ENCODE results near the gene PIGS. TPM values are rescaled to one million over a fixed set of nuclear protein-coding genes. Genes with fewer than 3 reads are reported as not detected.

The PIGS gene
- total and polyA plus RNA-seq, 2 experiments from 2014 or later: 72.7 to 76.0 TPM

DNA sequence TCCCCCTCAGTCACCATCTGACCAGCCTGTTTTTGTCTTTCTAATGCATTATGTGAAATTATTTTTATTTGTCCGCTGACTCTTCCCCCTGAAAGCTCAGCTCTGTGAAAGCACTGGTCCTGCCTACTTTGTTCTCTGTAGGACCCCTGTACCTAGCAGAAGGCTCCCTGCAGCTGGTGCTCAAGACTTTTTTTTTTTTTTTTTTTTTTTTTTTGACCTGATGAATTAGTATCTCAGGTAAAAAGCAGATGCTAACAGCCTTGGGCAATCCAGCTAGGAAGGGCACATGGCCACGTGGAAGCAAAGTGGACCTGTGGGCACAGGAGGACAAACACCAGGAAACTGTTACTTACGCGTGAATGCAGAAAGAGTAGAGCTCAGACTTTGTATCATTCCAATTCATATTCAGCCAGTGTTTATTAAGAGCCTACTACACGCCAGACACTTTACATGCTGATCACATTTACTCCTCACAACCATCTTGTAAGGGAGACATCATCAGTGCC, 18.3 kb downstream of the PIGS start:
- H4K20me1 ChIP-seq (ENCODE audit: insufficient read depth): no peaks in the 10 kb centered on the region
- H3F3A ChIP-seq (ENCODE audit: insufficient read depth): no peaks in the 10 kb centered on the region
- in situ Hi-C loops (cut with MboI): no loop called here
- peak overlapping the region; percentile 76 for H3K4me3 ChIP-seq
- peak overlapping the region; percentile 43; the same call in 1 of the 2 replicates for H2AFZ ChIP-seq
- no peak for TF ChIP-seq EZH2 (IDR thresholded peaks at IDR 0.05; ENCODE audit: insufficient read depth, poor library complexity, severe bottlenecking)
- no peak for TF ChIP-seq EZH2phosphoT487 (IDR thresholded peaks at IDR 0.05; ENCODE audit: insufficient read depth, low read depth)
- H3K27me3 ChIP-seq (replicated peaks; ENCODE audit: insufficient read depth): no peaks in the 10 kb centered on the region
- no peak overlapping the region for H3K27ac ChIP-seq
- H3K9ac ChIP-seq: no peak overlapping the region
- H3K4me1 ChIP-seq (ENCODE audit: insufficient read depth): no peaks in the 10 kb centered on the region
- DNase-seq: no peak
- H3K79me2 ChIP-seq (ENCODE audit: insufficient read depth): peaks cover 14% of the 10 kb centered on the region; the same call in 1 of the 2 replicates
- no peaks in the 10 kb centered on the region for H3K9me3 ChIP-seq (ENCODE audit: low read depth)
- H3K9me2 ChIP-seq (ENCODE audit: insufficient read depth): no peaks in the 10 kb centered on the region
- WGBS, 2 experiments (ENCODE audit: low coverage in 1 of 2, low lambda C conversion rate in 2 of 2, missing lambda C conversion rate in 2 of 2): 87 to 91% methylated on average over 5 of the region's 5 CpGs
- peak overlapping the region; percentile 54 for H3K4me2 ChIP-seq (ENCODE audit: unreplicated experiment)
- H3K36me3 ChIP-seq (ENCODE audit: low read depth): no peaks in the 10 kb centered on the region

DNA sequence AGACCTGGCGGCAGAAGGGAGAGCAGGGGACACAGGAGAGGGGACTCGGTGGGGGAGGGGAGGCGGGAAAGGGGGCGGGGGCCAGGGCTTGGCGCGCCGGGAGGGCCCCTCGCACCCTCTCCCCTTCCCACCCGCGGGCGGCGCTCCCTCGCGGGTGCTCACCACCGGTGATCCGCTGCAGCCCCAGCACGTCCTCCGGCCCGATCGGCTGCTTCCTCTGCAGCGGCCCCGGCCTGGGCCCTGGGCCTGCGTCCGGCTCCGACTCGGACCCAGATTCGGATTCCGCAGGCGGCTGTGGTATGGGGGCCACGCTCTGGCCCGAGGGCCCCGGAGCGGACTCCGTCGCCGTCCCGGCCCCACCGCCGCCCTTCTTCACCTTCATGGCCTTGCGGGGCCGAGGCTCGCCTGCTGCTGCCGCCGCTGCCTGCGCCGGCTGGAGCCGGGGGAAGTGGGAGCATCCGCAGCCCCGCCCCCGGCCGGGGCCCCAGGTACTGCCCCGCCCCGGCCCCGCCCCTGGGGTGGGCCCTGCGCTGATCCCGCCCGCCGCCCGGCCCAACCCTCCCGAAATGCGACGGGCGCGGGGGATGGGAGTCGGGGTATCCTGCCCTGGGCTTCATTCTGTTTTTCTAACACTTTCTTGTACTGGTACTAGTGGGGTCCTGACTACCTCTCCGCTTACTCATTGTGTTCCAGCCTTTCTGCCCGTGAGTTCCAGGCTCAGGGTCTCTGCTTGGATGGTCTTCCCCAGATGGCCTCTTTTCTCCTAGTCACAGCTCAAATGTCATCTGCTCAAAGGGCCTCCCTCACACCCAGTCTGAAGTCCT, 18.9 kb downstream of the PIGS start, which contains the start of gene UNC119:
UNC119 (minus strand) TSS at position 449 of the 824 bp plus-strand sequence; CDS start at position 382, 67 bp downstream.
- Histone ChIP-seq H3K9me2 (ENCODE audit: insufficient read depth) (no peaks in the 10 kb centered on the region), H3K4me1 (ENCODE audit: insufficient read depth) (no peaks in the 10 kb centered on the region), H3K4me3 (peak within 1 kb of the TSS; percentile 76), H3K79me2 (ENCODE audit: insufficient read depth) (peaks cover 14% of the 10 kb centered on the region; the same call in 1 of the 2 replicates), H3K27ac (no peak within 1 kb of the TSS), H3F3A (ENCODE audit: insufficient read depth) (no peaks in the 10 kb centered on the region), H2AFZ (peak within 1 kb of the TSS; percentile 70), H4K20me1 (ENCODE audit: insufficient read depth) (no peaks in the 10 kb centered on the region), H3K27me3 (replicated peaks; ENCODE audit: insufficient read depth) (no peaks in the 10 kb centered on the region), H3K36me3 (ENCODE audit: low read depth) (no peaks in the 10 kb centered on the region), H3K9me3 (ENCODE audit: low read depth) (no peaks in the 10 kb centered on the region), H3K4me2 (ENCODE audit: unreplicated experiment) (peak within 1 kb of the TSS; percentile 97), H3K9ac (peak within 1 kb of the TSS; percentile 78)
- in situ Hi-C loops (cut with MboI): no loop called here
- TF ChIP-seq EZH2 (IDR thresholded peaks at IDR 0.05; ENCODE audit: insufficient read depth, poor library complexity, severe bottlenecking) (no peak), EZH2phosphoT487 (IDR thresholded peaks at IDR 0.05; ENCODE audit: insufficient read depth, low read depth) (no peak)
- peak; percentile 92 for DNase-seq
- WGBS, 2 experiments (ENCODE audit: low coverage in 1 of 2, low lambda C conversion rate in 2 of 2, missing lambda C conversion rate in 2 of 2): 1 to 2% methylated on average over 25 to 42 of the region's 67 CpGs

DNA sequence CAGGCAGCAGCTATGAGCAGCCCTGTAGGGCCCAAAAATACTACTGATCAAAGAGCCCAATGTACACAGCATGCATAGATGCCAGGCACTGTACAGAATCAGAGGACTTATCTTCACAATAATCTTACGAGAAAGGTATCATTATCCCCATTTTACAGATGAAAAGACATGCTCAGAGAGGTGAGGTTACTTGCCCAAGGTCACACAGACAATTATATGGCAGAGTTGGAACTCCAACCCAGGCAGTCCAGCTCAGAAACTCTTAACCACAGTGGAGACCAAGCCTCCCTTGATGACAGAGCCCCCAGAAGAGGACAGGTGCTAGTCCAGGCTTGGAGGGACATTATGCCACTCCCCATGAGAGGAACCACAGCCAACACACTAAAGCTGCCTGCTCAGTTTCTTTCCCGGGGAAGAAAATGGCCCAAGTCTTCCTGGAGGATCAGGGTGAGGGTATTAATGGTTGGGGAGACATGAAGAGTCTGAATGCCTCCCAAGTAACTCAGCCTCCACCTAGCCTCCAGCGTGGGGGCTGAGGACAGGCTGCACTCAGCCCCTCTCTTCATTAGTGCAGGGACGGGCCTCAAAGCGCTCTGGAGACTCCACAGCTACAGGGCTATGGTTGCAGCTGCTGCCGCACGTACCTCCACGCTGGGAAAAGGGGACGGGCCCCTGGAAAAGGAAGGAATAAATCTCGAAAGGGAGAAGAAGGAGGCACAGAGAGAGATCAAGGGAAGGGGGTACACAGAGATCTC, 19.7 kb downstream of the PIGS start:
- Histone ChIP-seq H3K27ac (no peak overlapping the region), H3K4me2 (ENCODE audit: unreplicated experiment) (peak overlapping the region; percentile 97), H3K27me3 (replicated peaks; ENCODE audit: insufficient read depth) (no peaks in the 10 kb centered on the region), H3K4me3 (peak overlapping the region; percentile 76), H3K9me3 (ENCODE audit: low read depth) (no peaks in the 10 kb centered on the region), H3F3A (ENCODE audit: insufficient read depth) (no peaks in the 10 kb centered on the region), H3K36me3 (ENCODE audit: low read depth) (no peaks in the 10 kb centered on the region), H3K79me2 (ENCODE audit: insufficient read depth) (peaks cover 14% of the 10 kb centered on the region; the same call in 1 of the 2 replicates), H2AFZ (peak overlapping the region; percentile 70), H3K4me1 (ENCODE audit: insufficient read depth) (no peaks in the 10 kb centered on the region), H3K9me2 (ENCODE audit: insufficient read depth) (no peaks in the 10 kb centered on the region), H4K20me1 (ENCODE audit: insufficient read depth) (no peaks in the 10 kb centered on the region), H3K9ac (peak overlapping the region; percentile 78)
- in situ Hi-C loops (cut with MboI): no loop called here
- TF ChIP-seq EZH2phosphoT487 (IDR thresholded peaks at IDR 0.05; ENCODE audit: insufficient read depth, low read depth) (no peak), EZH2 (IDR thresholded peaks at IDR 0.05; ENCODE audit: insufficient read depth, poor library complexity, severe bottlenecking) (no peak)
- DNase-seq: peak; percentile 62
- WGBS, 2 experiments (ENCODE audit: low coverage in 1 of 2, low lambda C conversion rate in 2 of 2, missing lambda C conversion rate in 2 of 2): 13 to 15% methylated on average over 10 of the region's 10 CpGs

DNA sequence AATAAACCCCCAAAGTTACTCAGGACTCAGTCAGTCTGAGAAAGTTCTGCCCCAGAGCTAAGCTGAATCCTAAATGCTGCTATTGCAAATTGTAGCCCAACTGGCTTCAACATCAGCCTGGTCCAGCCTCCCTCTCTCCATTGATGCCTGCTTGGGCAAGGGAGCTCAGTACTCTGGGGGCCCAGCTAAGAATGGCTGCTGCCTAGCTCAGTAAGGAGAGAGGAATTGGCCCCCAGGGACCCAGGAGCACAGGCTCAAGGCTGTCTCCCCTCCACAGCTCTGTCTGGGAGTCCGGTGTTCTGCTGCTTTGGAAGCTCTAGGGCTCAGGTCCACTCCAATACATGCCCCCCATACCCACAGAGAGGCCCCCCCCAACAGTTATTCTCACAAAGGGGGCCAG, 20.5 kb downstream of the PIGS start:
- no peak for DNase-seq
- H3F3A ChIP-seq (ENCODE audit: insufficient read depth): no peaks in the 10 kb centered on the region
- H3K9me3 ChIP-seq (ENCODE audit: low read depth): no peaks in the 10 kb centered on the region
- H3K79me2 ChIP-seq (ENCODE audit: insufficient read depth): peaks cover 14% of the 10 kb centered on the region; the same call in 1 of the 2 replicates
- H3K27me3 ChIP-seq (replicated peaks; ENCODE audit: insufficient read depth): no peaks in the 10 kb centered on the region
- no peaks in the 10 kb centered on the region for H4K20me1 ChIP-seq (ENCODE audit: insufficient read depth)
- 78 to 91% methylated on average over 1 of the region's 1 CpG for WGBS, 2 experiments (ENCODE audit: low coverage in 1 of 2, low lambda C conversion rate in 2 of 2, missing lambda C conversion rate in 2 of 2)
- no peak overlapping the region for H3K4me2 ChIP-seq (ENCODE audit: unreplicated experiment)
- H3K4me1 ChIP-seq (ENCODE audit: insufficient read depth): no peaks in the 10 kb centered on the region
- no peak overlapping the region for H2AFZ ChIP-seq
- H3K9ac ChIP-seq: no peak overlapping the region
- H3K27ac ChIP-seq: no peak overlapping the region
- 0 out of 2 replicates have a peak overlapping the region, but pooled peaks have one; percentile 76 for H3K4me3 ChIP-seq
- in situ Hi-C loops (cut with MboI): no loop called here
- no peak for TF ChIP-seq EZH2phosphoT487 (IDR thresholded peaks at IDR 0.05; ENCODE audit: insufficient read depth, low read depth)
- no peak for TF ChIP-seq EZH2 (IDR thresholded peaks at IDR 0.05; ENCODE audit: insufficient read depth, poor library complexity, severe bottlenecking)
- no peaks in the 10 kb centered on the region for H3K36me3 ChIP-seq (ENCODE audit: low read depth)
- no peaks in the 10 kb centered on the region for H3K9me2 ChIP-seq (ENCODE audit: insufficient read depth)
